Neuron (in vitro differentiated cells): Measurements from ENCODE around the gene DHX8.
"Not testable (repeated sequence)": the region's sequence is repeated elsewhere in the genome, so short reads cannot be mapped to it uniquely, and the experiment has no call there.

Source experiments
- H2AFZ ChIP-seq: one replicate; pipeline ENCODE4 v1.6.1; 2013; ENCODE audit warnings: low read depth, mild to moderate bottlenecking, inconsistent platforms, low read length, moderate library complexity
- H3K27me3 ChIP-seq: one replicate; pipeline ENCODE4 v1.6.1; 2013; ENCODE audit warnings: low read length; ENCODE audit not compliant: insufficient read depth
- H3K36me3 ChIP-seq: one replicate; pipeline ENCODE4 v1.6.1; 2013; ENCODE audit warnings: low read length; ENCODE audit not compliant: insufficient read depth
- H3K4me1 ChIP-seq: one replicate; pipeline ENCODE4 v1.6.1; 2013; ENCODE audit warnings: low read length; ENCODE audit not compliant: insufficient read depth
- H3K4me3 ChIP-seq: 2 replicates; pipeline ENCODE4 v1.5.1; 2013; ENCODE audit warnings: mild to moderate bottlenecking, low read length, moderate library complexity
- H3K9me3 ChIP-seq: one replicate; pipeline ENCODE4 v1.6.1; 2013; ENCODE audit warnings: low read length

Gene DHX8

DNA sequence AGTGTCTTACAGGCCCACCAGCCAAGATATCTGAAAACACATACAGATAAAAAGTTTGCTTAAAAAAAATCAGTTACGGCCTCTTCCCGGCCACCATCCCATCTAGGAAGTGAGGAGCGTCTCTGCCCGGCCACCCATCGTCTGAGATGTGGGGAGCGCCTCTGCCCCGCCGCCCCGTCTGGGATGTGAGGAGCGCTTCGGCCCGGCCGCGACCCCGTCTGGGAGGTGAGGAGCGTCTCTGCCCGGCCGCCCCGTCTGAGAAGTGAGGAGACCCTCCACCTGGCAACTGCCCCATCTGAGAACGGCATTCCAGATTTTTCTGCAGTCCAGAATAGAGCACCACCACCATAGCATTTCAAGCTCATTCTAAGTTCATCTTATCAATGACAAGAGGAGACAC, 33.0 kb upstream of the DHX8 start:
- H3K9me3 ChIP-seq, H3K4me1 ChIP-seq, H3K27me3 ChIP-seq: not testable (repeated sequence)

DNA sequence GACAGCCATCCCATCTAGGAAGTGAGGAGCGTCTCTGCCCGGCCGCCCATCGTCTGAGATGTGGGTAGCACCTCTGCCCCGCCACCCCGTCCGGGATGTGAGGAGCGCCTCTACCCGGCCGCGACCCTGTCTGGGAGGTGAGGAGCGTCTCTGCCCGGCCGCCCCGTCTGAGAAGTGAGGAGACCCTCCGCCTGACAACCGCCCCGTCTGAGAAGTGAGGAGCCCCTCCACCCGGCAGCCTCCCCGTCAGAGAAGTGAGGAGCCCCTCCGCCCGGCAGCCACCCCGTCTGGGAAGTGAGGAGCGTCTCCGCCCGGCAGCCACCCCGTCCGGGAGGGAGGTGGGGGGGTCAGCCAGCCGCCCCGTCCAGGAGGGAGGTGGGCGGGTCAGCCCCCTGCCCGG, 32.0 kb upstream of the DHX8 start:
- H3K4me3 ChIP-seq, H3K4me1 ChIP-seq, H2AFZ ChIP-seq, H3K9me3 ChIP-seq, H3K27me3 ChIP-seq, H3K36me3 ChIP-seq: not testable (repeated sequence)

More for the DNA sequence above, 33.0 kb upstream of the DHX8 start:
- H3K36me3 ChIP-seq, H3K4me3 ChIP-seq, H2AFZ ChIP-seq: not testable (repeated sequence)

GRCh38 chr17:43453331-43453812, 30.4 kb upstream of the DHX8 start:
- H3K27me3 ChIP-seq: peaks cover 5% of the 10 kb centered on the region
- no peaks in the 10 kb centered on the region for H3K36me3 ChIP-seq
- no peak overlapping the region for H3K4me3 ChIP-seq
- H3K4me1 ChIP-seq: no peaks in the 10 kb centered on the region
- no peak overlapping the region for H2AFZ ChIP-seq
- no peaks in the 10 kb centered on the region for H3K9me3 ChIP-seq

DNA sequence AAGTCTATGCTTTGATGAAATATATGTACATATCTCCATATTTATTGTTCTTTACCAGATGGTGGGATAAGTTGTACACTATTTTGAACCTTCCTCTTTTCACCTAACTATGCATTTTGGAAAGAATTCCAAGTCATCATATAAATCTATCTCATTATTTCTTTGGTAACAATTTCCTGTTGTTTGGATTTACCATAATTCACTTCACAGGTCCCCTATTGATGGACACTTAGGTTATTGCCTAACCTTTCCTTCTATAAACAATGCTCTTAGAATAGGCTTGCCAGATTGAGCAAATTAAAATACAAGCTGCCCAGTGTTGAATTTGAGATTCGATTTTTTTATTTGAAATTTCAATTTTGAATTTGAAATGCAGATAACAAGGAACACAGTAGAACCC, 28.9 kb upstream of the DHX8 start:
- no peak overlapping the region for H3K4me3 ChIP-seq
- H2AFZ ChIP-seq: no peak overlapping the region
- H3K4me1 ChIP-seq: no peaks in the 10 kb centered on the region
- no peaks in the 10 kb centered on the region for H3K36me3 ChIP-seq
- H3K9me3 ChIP-seq: no peaks in the 10 kb centered on the region
- H3K27me3 ChIP-seq: peaks cover 5% of the 10 kb centered on the region

DNA sequence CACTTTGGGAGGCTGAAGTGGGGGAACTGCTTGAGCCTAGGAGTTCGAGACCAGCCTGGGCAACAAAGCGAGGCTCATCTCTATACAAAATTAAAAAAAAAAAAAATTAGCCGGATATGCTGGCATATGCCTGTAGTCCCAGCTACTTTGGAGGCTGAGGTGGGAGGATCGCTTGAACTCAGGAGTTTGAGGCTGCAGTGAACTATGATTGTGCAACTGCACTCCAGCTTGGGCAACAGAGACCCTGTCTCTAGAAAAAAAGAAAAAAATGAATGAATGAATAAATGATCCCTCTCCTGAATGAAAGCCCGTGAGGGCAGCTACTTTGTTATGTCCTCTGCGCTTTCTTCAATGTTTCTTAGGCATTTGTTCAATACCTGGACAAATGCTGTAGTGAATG, 27.7 kb upstream of the DHX8 start:
- Histone ChIP-seq H2AFZ (no peak overlapping the region), H3K9me3 (no peaks in the 10 kb centered on the region), H3K4me3 (no peak overlapping the region), H3K27me3 (peaks cover 5% of the 10 kb centered on the region), H3K36me3 (no peaks in the 10 kb centered on the region), H3K4me1 (no peaks in the 10 kb centered on the region)

DNA sequence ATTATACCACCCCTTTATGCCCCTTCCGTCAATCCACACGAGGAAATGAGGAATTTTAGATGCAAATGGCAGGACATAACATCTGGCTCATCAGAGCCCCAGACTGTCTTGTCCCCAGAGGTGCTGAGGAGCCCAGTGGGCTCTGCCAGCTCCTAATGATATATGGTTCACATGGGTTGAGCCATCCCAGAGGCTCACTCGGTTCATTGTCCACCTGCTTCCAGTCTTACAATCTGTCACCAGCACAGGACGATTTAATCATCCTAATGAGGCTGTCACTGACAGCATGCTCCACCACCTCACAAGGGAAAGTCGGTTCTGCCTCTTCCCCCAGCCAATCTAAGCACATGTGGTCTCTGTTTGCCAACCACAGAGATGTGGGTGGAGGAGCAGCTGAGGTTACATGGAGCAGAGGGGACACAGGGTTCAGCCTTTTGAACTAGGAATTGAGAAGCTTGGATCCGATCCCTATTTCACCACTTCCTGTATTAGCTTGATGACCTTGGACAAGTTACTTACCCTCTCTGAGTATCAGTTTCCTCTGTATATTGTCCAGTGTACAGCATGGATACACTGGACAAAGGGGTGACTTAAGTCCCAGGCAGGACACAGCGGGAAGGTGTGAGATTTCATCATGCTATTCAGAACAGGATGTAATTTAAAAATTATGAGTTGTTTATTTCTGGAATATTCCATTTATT, 27.0 kb upstream of the DHX8 start:
- Histone ChIP-seq H3K4me3 (no peak overlapping the region), H3K27me3 (peaks cover 5% of the 10 kb centered on the region), H3K4me1 (no peaks in the 10 kb centered on the region), H3K9me3 (no peaks in the 10 kb centered on the region), H3K36me3 (no peaks in the 10 kb centered on the region), H2AFZ (no peak overlapping the region)

DNA sequence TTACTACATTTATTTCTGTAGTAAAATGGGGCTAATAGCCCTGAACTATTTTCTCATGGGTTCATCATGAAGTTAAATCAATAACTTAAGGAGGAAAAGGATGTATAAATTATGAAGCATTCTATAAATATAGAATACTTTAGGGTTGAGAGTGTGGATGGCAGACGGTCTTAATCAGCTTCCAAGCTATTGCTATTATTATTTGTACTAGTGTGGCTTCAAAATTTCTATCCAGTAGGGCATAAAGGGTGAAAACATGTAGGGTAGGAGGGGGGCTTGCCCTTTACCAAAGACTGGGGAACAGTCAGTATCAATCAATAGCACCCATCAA, 26.4 kb upstream of the DHX8 start:
- Histone ChIP-seq H3K4me1 (no peaks in the 10 kb centered on the region), H3K4me3 (no peak overlapping the region), H3K9me3 (no peaks in the 10 kb centered on the region), H2AFZ (no peak overlapping the region), H3K36me3 (no peaks in the 10 kb centered on the region), H3K27me3 (peaks cover 5% of the 10 kb centered on the region)

- not testable (repeated sequence) for H3K9me3 ChIP-seq, H3K36me3 ChIP-seq
These were observed 23.9 kb upstream of the DHX8 start for GRCh38 chr17:43459878-43460277.

GRCh38 chr17:43461185-43461584, 22.6 kb upstream of the DHX8 start:
- H3K9me3 ChIP-seq: no peaks in the 10 kb centered on the region

More at GRCh38 chr17:43459878-43460277, 23.9 kb upstream of the DHX8 start:
- H3K27me3 ChIP-seq, H3K4me1 ChIP-seq, H2AFZ ChIP-seq, H3K4me3 ChIP-seq: not testable (repeated sequence)

GRCh38 chr17:43462569-43462968, 21.2 kb upstream of the DHX8 start:
- not testable (repeated sequence) for H3K36me3 ChIP-seq, H3K9me3 ChIP-seq, H3K27me3 ChIP-seq, H2AFZ ChIP-seq, H3K4me1 ChIP-seq, H3K4me3 ChIP-seq

More at GRCh38 chr17:43461185-43461584, 22.6 kb upstream of the DHX8 start:
- Histone ChIP-seq H3K36me3 (no peaks in the 10 kb centered on the region), H2AFZ (no peak overlapping the region), H3K4me3 (no peak overlapping the region), H3K27me3 (peaks cover 5% of the 10 kb centered on the region), H3K4me1 (no peaks in the 10 kb centered on the region)

DNA sequence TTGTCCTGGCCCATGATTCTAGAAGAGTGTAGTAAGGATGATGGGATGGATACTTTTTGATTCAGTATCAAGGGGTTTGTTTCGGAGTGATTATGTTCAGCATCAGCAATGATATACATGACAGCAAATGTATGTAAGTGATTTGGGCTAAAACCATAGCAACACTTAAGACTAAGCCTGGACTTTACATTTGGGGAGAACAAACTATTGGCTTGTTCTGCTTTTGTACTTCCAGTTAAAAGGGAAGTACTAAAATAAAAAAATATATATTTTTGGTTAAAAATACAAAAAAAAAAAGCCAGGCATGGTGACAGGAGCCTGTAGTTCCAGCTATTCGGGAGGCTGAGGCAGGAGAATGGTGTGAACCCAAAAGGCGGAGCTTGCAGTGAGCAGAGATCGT, 20.5 kb upstream of the DHX8 start:
- Histone ChIP-seq H3K36me3 (no peaks in the 10 kb centered on the region), H3K4me1 (no peaks in the 10 kb centered on the region), H3K27me3 (no peaks in the 10 kb centered on the region), H3K9me3 (no peaks in the 10 kb centered on the region), H3K4me3 (no peak overlapping the region), H2AFZ (no peak overlapping the region)

DNA sequence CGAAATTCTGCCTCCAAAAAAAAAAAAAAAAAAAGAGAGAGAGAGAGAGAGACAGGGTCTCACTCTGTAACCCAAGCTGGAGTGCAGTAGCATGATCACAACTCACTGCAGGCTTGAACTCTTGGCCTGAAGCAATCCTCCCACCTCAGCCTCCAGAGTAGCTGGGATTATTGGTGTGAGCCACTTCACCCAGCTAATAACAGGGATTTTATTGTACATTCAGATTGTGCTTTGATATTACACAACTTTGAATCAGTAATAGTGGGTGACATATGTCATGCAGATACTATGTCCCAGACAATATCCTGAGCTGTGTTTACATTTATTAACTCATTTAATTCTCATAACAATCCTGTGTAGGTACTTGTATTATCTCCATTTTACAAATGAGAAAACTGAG, 19.7 kb upstream of the DHX8 start:
- no peaks in the 10 kb centered on the region for H3K9me3 ChIP-seq
- H3K36me3 ChIP-seq: no peaks in the 10 kb centered on the region
- no peaks in the 10 kb centered on the region for H3K27me3 ChIP-seq
- no peak overlapping the region for H3K4me3 ChIP-seq
- no peak overlapping the region for H2AFZ ChIP-seq
- no peaks in the 10 kb centered on the region for H3K4me1 ChIP-seq

DNA sequence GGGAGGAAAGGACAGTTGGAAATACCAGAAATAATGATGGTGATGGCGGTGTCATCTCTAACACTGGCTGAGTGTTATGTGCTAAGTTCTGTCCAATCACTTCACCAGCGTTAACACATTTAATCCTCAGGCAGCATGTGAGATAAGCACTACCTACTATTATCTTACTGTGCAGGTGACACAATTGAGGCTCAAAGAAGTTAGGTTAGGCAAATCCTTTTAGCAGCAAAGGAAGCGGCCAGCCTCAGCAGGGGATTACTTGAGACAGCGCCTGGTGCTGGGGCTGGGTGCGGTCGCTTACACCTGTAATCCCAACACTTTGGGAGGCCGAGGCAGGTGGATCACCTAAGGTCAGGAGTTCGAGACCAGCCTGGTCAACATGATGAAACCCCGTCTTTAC, 18.7 kb upstream of the DHX8 start:
- Histone ChIP-seq H3K9me3 (no peaks in the 10 kb centered on the region), H3K4me1 (no peaks in the 10 kb centered on the region), H3K27me3 (no peaks in the 10 kb centered on the region), H2AFZ (no peak overlapping the region), H3K4me3 (no peak overlapping the region), H3K36me3 (no peaks in the 10 kb centered on the region)

DNA sequence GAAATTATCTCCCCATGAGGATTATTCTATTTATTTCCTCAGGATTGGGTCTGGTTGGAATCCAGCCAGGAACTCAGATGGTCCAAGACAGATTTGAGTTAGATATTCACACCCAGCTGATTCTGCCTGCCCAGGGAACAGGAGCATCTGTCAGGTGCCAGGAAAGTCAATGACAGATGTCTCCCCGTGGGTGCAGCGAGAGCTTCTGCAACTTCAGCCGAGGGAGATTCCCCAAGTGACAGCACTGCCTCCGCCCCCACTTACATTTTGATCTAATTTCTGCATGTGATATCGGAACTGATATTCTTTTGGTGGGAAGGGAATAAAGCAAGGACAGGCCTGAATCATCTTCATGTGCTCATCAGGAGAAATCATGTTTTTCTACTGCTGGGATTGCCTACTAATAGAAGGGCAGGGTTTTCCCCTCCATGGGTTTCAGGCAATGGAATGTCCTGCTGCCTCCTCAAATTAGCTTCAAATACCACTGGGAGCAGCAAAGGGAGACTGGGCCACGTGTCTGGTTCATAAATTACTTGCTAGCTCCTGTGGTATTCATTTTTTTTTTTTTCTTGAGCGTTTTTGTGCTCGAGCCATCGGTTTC, 15.7 kb upstream of the DHX8 start:
- no peak overlapping the region for H3K4me3 ChIP-seq

More for the DNA sequence above, 15.7 kb upstream of the DHX8 start:
- Histone ChIP-seq H3K9me3 (no peaks in the 10 kb centered on the region), H3K36me3 (no peaks in the 10 kb centered on the region), H3K27me3 (no peaks in the 10 kb centered on the region), H3K4me1 (no peaks in the 10 kb centered on the region), H2AFZ (no peak overlapping the region)
